GF-D8 (cell line): ENCODE results near the gene NOS1AP.

Source experiments
- DNase-seq: peaks from one replicate; lab custom pipeline; 2025; lab: John Stamatoyannopoulos, UW

NOS1AP gene

DNA sequence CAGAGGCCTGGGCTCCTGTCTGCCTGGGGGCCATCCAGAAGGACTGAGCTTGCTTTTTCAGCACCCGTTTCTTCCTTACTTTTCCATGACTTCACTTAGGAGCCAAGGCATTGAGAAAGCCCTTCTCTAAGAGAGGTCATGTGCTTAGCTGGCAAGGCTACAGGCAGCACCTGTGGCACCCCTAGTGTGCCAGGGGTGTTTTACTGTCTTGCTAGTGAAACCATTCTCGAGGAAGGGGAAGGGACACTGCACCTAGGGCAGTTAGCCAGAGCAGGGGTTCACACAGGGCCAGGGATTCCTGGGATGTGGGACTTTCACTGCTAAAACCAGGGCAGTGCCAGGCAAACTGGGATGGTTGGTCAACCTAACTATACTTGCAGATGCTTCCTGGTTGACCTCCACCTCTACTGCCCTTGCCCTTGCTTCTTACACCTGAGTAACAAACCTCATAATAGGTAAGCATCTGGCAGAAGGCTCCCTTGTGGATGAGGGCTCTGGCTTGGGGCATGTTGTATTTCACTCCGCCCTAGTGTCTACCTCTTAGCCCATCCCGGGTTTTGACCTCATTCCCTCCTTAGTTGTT is 69.2 kb downstream of the NOS1AP start:
- DNase-seq: no peak

DNA sequence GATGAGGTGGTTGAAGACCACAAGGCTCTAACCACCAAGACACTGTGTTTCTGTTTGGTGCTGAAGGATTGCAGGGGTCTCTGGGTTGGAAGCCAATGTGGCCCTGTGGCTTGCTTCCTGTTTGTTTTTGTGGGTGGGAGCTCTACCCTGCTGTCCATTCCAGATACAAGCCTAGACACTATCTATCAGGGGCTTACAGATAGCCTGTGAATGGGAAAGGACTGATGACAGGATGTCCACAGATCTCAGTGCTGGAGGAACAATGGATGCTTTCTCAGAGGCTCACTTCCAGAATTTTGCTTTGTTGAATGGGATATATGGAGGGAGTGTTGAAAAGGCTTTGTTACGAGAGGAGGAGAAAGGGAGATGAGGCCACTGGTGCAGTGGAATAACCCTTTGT is 69.7 kb downstream of the NOS1AP start:
- DNase-seq: no peak

DNA sequence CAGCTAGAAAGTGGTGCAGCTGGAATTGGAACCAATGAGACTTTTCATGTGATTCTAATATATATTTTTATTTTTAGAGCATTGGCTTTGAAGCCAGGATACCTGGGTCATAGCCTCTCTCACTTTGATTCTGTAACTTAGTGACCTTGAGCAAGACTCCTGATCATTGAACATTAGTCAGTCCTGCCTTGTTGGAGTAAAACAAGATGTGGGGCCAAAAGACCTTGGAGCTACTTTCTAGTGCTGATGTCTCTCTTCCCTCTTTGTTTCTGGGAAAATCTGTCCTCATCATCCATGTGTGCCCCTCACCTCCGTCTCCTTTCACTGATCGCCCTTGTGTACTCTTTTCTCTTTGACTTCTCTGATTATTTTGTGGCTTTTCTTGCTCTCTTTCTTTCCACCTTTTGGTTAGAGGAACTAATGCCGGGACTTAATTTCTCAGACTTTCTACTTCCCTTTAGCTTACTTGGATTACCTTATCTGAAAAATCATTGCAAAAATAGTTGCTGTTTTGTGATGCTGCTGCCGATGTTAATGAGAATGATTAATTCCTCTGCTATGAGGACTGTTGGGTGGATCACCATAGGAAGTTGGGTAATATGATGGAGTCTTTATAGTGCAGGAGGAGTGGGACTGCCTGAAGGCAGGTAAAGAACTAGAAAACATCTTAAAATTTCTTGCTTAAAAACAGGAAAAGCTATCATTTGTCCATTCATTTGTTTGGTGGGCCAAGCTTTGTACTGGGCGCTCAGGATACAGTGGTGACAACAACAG is 72.0 kb downstream of the NOS1AP start:
- DNase-seq: no peak

DNA sequence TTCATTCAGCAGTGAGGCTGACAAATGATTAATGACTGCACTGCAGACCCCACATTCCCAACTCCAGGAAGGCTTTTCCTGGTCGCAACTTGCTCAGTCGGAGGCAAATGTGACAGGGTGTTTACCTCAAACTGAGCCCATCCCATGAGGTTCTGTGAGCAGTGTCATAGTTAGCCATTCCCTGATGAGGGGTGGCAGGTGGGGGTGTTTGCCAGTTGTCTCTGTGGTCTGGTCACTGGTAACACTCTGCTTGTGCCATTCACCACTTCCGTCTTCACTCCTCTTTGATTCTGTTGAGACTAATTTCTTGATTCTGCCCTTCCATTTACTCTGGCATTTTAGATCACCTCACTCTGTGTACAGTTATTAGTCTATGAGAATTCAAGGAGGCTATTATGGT is 73.5 kb downstream of the NOS1AP start:
- no peak for DNase-seq

DNA sequence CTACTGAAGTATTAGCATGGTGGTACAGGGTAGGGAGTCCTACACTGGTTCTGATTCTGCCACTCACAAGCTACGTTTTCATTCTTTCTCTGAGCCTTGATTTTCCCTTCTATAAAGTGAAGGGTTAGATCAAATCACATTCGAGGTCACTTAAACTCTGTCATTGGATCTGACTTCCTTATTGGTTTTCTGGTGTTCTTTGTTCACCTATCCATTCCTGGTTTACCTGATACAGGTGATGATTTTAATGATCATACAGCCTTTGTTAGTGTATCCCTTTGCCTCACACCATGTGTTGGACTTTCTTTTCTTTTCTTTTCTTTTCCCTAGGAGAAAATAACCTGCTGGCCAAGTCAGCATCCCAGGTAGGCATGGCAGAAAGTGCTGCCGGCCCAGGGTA is 74.8 kb downstream of the NOS1AP start:
- DNase-seq: no peak

DNA sequence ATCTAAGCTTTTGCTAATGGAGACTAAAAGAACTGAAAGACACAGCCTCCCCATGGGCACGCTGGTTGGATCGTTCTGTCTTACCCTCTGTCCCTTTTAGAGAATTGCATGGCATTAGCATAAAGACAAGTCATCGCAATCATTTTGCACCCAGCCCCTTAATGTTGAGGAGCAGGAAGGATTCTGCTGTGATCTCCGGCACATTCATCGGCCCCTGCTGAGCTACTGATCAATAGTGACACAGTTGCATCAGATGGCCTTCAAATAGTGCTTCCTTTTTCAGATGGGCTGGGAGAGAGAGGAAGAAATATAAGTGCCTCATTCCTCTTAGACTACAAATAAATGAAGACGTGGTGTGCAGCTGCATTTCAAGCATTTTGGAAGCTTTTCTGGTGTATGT is 75.4 kb downstream of the NOS1AP start:
- no peak for DNase-seq

DNA sequence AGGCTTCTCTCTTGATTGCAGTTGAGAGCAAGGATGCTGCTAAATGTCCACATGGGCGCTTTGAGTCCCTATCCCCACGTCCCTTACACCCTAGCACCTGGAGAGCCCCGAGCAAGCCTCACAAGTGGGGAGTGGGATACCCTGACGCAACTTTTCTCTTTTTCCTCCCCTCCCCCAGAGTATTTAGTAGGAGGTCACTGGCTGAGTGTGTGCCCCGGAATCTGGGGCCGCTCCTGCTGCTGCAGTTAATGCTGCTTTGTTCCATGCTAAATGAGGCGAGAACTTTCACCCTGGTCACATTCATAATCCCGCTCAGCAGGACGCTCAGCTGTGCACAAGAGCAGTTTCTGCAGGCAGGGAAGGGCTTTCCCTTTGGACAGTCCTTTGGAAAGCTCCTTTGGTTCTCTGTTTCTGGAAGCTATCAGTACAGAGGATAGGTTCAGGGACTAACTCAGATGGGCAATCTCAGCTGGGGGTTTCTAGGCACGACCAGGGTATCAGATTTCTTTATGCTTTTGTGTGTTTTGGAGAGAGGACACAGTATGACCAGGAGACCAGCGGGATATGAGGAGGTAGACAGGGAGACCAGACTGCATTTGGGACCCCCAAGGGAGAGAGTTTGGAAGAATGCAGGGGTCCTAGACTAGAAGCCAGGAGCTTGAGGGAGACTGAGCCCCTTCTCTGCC is 75.9 kb downstream of the NOS1AP start:
- DNase-seq: no peak

DNA sequence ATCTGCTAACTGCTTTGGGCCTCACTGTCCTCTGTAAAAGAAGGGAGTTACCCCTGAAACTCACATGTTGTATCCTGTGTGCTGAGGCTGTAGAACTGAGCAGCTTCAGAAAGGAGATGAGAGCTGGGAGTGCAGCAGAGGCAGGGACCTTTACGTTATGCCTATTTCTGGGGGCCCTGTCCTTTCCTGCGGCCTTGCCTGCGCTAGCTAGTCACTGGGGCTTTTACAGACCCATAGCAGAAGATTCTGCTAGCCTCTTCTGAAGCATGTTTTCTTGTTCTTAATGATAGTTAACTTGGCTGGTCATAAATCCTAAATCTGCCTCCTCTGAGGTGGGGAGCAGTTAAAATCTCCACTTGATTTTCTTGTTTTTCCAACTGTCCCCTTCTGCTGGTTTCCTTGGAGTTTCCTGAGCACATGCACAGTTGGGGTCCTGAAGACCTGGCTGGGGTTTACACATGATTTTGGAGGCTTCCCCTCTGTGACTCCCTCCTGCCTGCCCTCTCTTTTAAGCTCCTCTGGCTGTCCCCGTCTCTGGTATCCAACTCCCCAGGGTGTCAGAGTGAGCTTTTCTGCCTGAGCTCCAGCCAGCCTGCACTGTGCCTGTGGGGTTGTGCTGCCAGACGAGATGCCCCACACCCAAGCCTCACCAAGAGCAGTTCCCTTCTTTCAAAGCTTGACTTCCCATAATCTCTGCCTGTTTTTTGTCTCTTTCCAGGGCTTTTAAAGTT is 76.6 kb downstream of the NOS1AP start:
- DNase-seq: no peak

DNA sequence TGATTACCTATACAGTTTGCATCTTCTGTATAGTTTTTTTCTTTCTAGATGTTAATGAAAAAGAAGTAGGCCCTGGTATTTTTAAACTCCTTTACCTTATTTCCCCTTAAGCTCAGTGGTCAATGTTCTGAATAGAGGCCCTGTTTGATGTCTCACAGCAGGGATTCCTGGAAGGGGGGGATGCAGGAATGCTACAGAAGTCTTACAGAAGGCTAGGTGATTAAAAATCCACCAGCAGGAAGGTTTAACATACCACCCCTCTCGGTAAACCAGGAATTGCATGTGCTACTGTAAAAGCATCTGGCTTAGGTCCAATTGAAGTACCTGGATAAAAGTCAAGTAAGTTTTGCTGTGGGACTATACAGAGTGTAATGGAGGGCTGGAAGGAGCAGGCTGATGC is 78.3 kb downstream of the NOS1AP start:
- no peak for DNase-seq

DNA sequence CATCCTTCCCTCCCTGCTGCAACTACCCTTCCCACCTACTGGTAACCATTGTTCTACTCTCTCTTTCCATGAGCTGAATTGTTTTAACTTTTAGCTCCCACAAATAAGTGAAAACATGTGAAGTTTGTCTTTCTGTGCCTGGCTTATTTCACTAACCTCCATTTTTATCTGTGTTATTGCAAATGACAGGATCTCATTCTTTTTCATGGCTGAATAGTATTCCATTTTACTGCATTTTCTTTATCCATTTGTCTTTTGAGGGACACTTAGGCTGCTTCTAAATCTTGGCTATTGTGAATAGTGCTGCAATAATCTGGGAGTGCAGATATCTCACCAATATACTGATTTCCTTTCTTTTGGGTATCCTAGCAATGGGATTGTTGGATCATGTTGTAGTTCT is 80.6 kb downstream of the NOS1AP start:
- no peak for DNase-seq

DNA sequence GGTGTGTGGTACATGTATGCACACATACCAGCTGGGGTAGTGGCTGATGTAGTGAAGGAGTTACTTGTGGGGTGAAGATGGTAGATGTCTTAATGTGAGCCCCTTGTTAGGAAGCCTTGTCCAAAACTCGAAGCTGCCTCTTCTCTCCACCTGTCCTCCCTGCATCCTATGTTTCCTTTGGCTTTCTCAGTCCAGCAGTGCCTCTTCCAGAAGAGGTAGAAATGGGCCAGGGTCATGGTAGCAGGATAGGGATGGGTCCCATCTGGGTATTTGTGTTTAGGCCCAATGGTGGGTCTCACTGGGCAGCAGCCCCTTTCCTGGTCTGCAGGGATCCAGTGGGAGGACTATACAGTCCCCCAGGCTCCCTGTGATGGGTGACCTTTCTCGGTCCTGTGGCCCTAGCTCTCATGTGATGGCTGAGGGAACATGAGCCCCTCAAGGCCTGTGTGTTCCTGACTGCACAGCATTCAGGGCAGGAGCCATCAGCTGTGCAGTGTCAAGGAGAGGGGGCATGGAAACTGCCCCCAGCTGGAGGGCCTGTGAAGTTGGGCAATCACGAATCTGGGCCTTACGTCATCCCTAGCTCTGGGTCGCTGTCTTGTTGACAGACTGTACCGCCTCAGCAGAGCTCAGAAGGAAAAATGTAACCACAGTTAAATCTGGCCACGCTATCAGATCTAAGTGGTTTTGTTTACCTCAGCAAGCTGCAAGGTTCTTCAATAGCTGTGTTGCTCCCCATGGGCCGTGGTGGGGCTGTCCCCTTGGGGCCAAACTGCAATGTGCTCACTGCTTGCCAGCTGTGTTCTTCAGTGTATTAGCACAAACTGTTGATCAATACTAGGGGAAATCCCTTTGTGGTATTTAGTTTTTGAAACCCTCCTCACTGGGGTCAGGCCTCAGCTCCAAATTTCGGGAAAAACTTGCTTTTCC is 82.7 kb downstream of the NOS1AP start:
- DNase-seq: no peak

DNA sequence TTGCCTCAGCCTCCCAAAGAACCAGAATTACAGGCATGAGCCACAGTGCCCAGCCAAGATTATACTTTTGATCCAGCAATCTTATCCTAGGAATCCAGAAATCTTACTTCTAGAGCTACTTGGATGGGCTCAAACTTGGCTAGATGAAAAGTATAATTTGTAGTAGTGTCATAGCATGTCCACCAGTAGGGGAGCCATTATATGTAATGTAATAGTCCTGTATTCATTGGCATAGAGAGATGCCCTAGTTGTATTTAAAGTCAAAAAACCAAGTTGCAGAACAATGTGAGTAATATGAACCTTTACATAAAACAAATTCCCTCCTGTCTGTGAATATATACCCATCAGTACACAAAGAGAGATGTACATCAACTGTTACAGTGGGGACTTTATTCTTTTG is 83.9 kb downstream of the NOS1AP start:
- DNase-seq: no peak

DNA sequence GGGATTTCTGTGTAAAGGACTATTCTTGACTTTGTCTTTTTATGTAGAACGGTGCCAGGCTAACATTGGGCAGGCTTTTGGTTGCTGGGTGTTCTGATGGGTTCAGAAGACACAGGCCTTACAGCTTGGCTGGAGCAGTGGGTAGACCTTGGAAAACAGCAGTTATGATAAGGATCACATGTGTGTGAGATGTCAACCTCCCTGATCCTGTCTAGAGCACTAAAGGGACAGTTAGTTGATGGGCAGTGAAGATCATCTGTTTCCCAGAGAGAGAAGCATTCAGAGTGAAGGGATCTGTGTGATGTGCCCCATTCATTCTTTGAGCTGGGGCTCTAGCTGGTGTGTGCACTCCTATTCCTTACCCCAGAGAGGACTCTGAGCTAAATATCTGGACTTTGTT is 88.0 kb downstream of the NOS1AP start:
- DNase-seq: no peak

DNA sequence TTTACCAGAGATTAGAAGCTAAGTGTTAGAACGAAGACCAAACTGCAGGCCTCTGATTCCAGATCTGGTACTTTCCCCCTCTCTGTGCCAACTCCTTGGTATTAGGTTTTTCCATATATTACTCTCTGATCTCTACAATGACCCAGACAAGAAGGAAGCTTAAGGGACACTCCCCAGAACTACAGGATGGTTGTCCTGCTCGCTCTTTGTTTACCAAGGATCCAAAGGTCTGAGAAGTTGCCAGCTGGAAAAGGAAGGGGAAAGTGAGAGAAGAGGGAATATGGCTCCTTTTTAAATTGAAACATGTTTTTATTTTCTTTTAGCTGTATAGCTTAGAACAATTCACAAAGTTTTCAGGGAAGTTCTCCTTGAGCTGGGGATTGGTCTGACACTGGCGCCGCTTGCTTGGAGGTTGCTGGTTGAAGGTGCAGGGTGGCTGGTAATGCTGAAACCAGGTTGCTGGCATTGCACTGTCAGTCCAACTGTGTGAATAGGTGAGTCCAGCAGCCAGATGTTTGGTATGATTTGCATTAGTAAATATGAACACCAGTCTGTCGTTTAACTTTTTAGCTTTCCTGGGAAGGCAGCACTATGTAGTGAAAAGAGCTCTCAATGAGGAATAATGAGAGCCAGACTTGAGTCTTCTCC is 89.3 kb downstream of the NOS1AP start:
- no peak for DNase-seq

DNA sequence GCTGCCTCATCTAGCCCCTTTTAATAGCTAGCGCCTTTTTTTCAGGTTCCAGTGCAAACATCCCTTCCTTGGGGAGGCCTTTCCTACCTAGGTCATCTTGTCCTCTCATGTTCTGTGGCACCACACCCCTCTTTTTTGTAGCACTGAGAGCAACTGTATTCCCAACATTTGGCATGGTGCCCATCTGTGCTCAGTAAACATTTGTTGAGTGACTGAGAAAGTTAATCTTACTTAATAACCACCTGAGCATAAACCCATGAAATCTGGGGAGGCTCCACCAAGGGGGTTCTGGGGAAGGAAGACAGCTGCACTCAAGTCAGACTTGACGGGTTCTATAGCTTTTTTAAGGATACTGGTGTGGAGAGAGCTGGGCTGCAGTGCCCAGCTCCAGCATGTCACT is 90.0 kb downstream of the NOS1AP start:
- DNase-seq: no peak

DNA sequence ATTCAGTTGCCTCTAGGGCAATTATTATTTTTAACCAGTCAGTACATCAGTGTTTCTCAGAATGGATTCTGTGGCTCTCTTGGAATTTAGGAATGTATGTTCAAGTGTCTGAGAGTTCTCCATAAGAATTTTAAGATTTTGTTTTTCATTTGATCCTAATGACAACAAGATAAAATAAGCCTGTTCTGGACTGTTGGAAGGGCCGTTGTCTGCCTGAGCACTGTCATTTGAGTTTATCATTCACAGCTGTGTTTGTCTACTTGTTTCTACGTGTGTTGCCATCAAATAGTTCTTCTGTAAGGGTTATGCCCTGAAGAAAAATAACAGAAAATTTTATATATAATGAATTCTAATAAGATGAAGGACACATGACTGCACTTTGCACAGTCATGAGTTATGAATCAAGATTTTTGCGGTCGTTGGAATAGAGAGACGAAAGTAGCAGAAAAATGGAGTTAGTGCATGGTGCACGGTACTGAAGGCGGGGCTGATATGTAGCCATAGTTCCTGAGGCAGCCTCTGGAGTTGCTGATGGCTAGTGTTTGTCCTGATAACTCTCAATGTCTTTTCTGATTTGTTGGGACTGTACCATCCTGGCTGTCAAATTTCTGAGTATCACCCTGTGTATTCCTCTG is 92.5 kb downstream of the NOS1AP start:
- DNase-seq: no peak

DNA sequence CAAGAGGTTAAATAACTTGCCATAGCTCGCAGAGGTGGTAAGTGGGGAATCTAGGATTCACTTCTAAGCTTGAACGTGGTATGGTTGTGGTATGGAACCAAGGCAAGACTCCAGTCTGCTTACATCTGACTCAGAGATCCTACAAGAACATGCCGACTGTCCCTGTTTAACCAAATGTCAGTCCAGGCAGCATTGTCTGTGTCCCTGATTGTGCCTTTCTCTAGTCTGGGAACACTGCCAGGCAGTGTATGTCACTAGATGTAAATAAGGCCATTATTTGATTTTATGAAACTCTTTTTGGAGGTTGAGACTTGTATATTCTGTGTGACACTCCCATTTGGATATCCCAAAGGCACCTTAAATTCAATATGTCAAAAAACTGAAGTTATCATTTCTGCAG is 96.0 kb downstream of the NOS1AP start:
- DNase-seq: no peak

DNA sequence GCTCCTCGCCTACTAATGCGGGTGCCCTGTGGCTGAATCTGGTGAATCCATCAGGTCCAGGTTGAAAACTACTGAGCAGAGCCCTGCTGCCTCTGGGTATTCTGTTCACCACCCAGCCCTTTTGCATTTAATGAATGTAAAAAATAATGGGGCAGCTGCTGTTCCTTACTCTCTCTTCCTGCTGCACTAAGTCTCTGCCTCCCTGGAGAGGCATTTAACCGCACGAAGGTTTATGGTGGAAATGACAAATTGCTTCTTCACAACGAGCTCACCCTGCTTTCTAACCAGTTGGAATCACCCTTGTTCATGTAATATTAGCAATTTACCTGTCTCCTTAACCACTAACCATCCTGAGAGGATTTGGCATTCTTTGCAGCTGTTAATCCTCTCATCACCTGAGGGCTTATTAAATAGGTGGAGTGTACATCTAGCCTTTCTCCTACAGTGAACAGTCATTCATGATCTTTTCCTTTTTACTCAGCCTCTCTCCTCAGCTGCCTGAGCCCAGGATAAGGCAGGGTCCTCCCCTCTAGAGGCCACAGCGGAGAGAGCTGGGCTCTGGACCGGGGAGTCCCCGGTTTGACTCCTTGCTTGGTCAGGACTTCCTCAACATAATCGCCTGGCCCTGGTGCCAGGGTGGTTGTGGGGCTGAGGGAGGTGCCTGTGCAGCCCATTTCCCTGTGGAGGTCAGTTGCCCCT is 97.6 kb downstream of the NOS1AP start:
- no peak for DNase-seq

DNA sequence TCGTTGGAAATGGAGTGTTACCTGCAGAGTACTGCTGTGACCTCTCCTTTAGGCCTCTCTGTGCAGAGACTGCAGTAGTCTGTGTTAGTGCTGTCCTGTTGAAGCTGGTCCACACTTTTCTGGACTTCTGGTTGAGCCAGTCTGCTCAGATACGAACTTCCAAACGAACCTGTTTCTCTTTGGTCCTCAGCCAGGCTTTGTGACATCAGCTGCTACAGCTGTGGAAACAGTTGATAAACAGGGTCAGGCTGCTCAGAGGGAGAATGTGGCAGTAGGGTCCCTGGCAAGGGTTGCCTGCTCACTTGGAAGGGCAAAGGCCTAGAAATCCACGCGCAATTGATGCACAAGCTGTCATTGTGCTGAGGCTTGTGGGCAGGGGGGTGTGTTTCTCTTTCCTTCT is 98.8 kb downstream of the NOS1AP start:
- no peak for DNase-seq
